HCT116 (cell line): ENCODE measurements around the gene AK3. TPM values are rescaled to one million over a fixed set of nuclear protein-coding genes. Genes with fewer than 3 reads are reported as not detected.

ENCODE experiments used
- ATAC-seq: fragments of 200-7000 bp; cut with Tn5 transposase; 2 replicates; pipeline ENCODE4 v1.9.1; 2020; ENCODE audit warnings: mild to moderate bottlenecking, moderate library complexity
- BruUV-seq: library from RNA; stranded (reverse); fragments of 400-500 nt; replicated peaks from 2 replicates; lab custom pipeline; 2021; lab: Mats Ljungman, UMichigan
- CTCF ChIA-PET: fragments of 300-600 bp; sonication (Branson Sonifier 250); formaldehyde crosslinking; loops from one replicate; lab custom pipeline; 2021; ENCODE audit warnings: antibody characterized with exemption; lab: Charles Lee
- POLR2A ChIA-PET: fragments of 300-600, 350-600 bp; sonication (Branson Sonifier 250); formaldehyde crosslinking; loops from one replicate; lab custom pipeline; 2021; ENCODE audit warnings: antibody characterized with exemption; lab: Charles Lee
- RAD21 ChIA-PET, 2 experiments: fragments of 300-600 bp; sonication (Branson Sonifier 250); formaldehyde crosslinking; loops; one replicate each; lab custom pipeline; 2023; ENCODE audit warnings: low total read pairs in 2 of 2; ENCODE audit not compliant: uncharacterized antibody in 2 of 2, unreplicated experiment in 2 of 2, low non-redundant PET in 1 of 2; lab: Charles Lee
- DNase-seq: peaks from one replicate; pipeline ENCODE4 v3.0.0-alpha.2; 2010; ENCODE audit warnings: low read depth, low spot score
- H2AFZ ChIP-seq: fragments of 200-600 bp; shearing (Covaris generic), sonication (generic); 2 replicates; pipeline ENCODE4 v1.6.1; 2017; ENCODE audit warnings: low read depth, mixed run types, mixed read lengths, antibody characterized with exemption, low read length; ENCODE audit not compliant: poor library complexity, severe bottlenecking
- H3K27ac ChIP-seq: 2 replicates; pipeline ENCODE4 v1.5.1; 2012; ENCODE audit warnings: low read depth, low read length
- H3K27me3 ChIP-seq: fragments of 200-600 bp; sonication (generic); 2 replicates; pipeline ENCODE4 v1.6.1; 2016; ENCODE audit warnings: mixed run types, low read length, mixed read lengths; ENCODE audit not compliant: insufficient read depth
- H3K36me3 ChIP-seq, 2 experiments: fragments of 200-500 bp in 1 of 2; fragments of 200-600 bp in 1 of 2; sonication (Bioruptor generic) in 1 of 2; sonication (generic) in 1 of 2; 2 replicates each; pipeline versions ENCODE4 v1.5.1 to v1.6.1; 2014 to 2016; ENCODE audit warnings: low read length in 2 of 2, inconsistent platforms in 1 of 2, mixed read lengths in 1 of 2, mixed run types in 1 of 2; ENCODE audit not compliant: insufficient read depth in 2 of 2, control insufficient read depth in 1 of 2
- H3K4me1 ChIP-seq, 2 experiments: fragments of 200-600 bp in 1 of 2; sonication (generic) in 1 of 2; 2 replicates each; pipeline versions ENCODE4 v1.5.1 to v1.6.1; 2012 to 2017; ENCODE audit warnings: low read length in 2 of 2, inconsistent platforms in 1 of 2, mild to moderate bottlenecking in 1 of 2, mixed read lengths in 1 of 2, mixed run types in 1 of 2, moderate library complexity in 1 of 2; ENCODE audit not compliant: insufficient read depth in 2 of 2, control insufficient read depth in 1 of 2
- H3K4me2 ChIP-seq: fragments of 200-600 bp; sonication (generic); 2 replicates; pipeline ENCODE4 v1.6.1; 2017; ENCODE audit warnings: mixed run types, low read length, mixed read lengths
- H3K4me3 ChIP-seq, 2 experiments: fragments of 200-600 bp in 1 of 2; sonication (generic) in 1 of 2; replicated peaks in 1 of 2; 2 replicates each; pipeline ENCODE4 v1.5.1; 2011 to 2016; ENCODE audit warnings: low read length in 2 of 2, control low read depth in 1 of 2, low read depth in 1 of 2, mild to moderate bottlenecking in 1 of 2, mixed read lengths in 1 of 2, mixed run types in 1 of 2
- H3K79me2 ChIP-seq: fragments of 200-600 bp; sonication (generic); 2 replicates; pipeline ENCODE4 v1.6.1; 2017; ENCODE audit warnings: mild to moderate bottlenecking, mixed run types, low read length, moderate library complexity, mixed read lengths; ENCODE audit not compliant: insufficient read depth
- H3K9ac ChIP-seq: fragments of 200-600 bp; sonication (generic); 2 replicates; pipeline ENCODE4 v1.6.1; 2016; ENCODE audit warnings: low read length, mixed read lengths
- H3K9me2 ChIP-seq: fragments of 200-600 bp; sonication (generic), shearing (Covaris generic); 2 replicates; pipeline ENCODE4 v1.6.1; 2017; ENCODE audit warnings: mixed run types, mild to moderate bottlenecking, moderate library complexity; ENCODE audit not compliant: insufficient read depth
- H3K9me3 ChIP-seq, 2 experiments: fragments of 200-500 bp in 1 of 2; fragments of 200-600 bp in 1 of 2; sonication (Bioruptor generic) in 1 of 2; sonication (generic) in 1 of 2; 2 replicates each; pipeline ENCODE4 v1.6.1; 2014 to 2017; ENCODE audit warnings: low read length in 2 of 2, mixed read lengths in 2 of 2, inconsistent platforms in 1 of 2, low read depth in 1 of 2, mild to moderate bottlenecking in 1 of 2, mixed run types in 1 of 2, moderate library complexity in 1 of 2; ENCODE audit not compliant: control insufficient read depth in 1 of 2, insufficient read depth in 1 of 2
- H4K20me1 ChIP-seq: fragments of 200-600 bp; sonication (generic), shearing (Covaris generic); 2 replicates; pipeline ENCODE4 v1.6.1; 2017; ENCODE audit warnings: mixed run types, mild to moderate bottlenecking, moderate library complexity; ENCODE audit not compliant: insufficient read depth
- CEBPB ChIP-seq: IDR thresholded peaks from 2 replicates; pipeline ENCODE4 v1.6.1; 2012; ENCODE audit warnings: low read depth
- EZH2phosphoT487 ChIP-seq: fragments of 200-600 bp; IDR thresholded peaks from 2 replicates; pipeline ENCODE4 v1.6.1; 2018; ENCODE audit warnings: antibody characterized with exemption, borderline replicate concordance
- POLR2AphosphoS5 ChIP-seq: IDR thresholded peaks from 2 replicates; pipeline ENCODE4 v1.6.1; 2011; ENCODE audit warnings: mild to moderate bottlenecking, low read depth, low read length, moderate library complexity
- RAD21 ChIP-seq: IDR thresholded peaks from 2 replicates; pipeline ENCODE4 v1.6.1; 2012; ENCODE audit warnings: low read depth, mild to moderate bottlenecking
- SP1 ChIP-seq: IDR thresholded peaks from 2 replicates; pipeline ENCODE4 v1.6.1; 2012; ENCODE audit warnings: low read depth
- SRF ChIP-seq: IDR thresholded peaks from 2 replicates; pipeline ENCODE4 v1.6.1; 2012; ENCODE audit warnings: low read depth
- intact Hi-C: fragments of 100-400 bp; cut with micrococcal nuclease; formaldehyde crosslinking; loops from 2 replicates; pipeline ENCODE4 v1.10.0; 2022
- total RNA-seq: library from RNA; stranded (reverse); gene quantifications from one replicate; pipeline ENCODE4 v1.2.1, GENCODE V29; 2021; ENCODE audit not compliant: unreplicated experiment
- TF ChIP-seq, protein P1 (sequence below): IDR thresholded peaks from 2 replicates; pipeline ENCODE4 v1.6.1; 2012; ENCODE audit warnings: low read depth
- TF ChIP-seq, protein P2 (sequence below), 3 experiments: fragments of 200-600 bp in 1 of 3; sonication (generic) in 1 of 3; IDR thresholded peaks in 2 of 3; conservative IDR thresholded peaks in 1 of 3; 2 replicates each; pipeline ENCODE4 v1.5.1; 2012 to 2017; ENCODE audit warnings: low read depth in 2 of 3, low read length in 2 of 3, antibody characterized with exemption in 1 of 3, borderline replicate concordance in 1 of 3, control low read depth in 1 of 3, mild to moderate bottlenecking in 1 of 3, mixed read lengths in 1 of 3, mixed run types in 1 of 3, moderate library complexity in 1 of 3; ENCODE audit not compliant: insufficient read depth in 1 of 3
- TF ChIP-seq, protein P3 (sequence below): IDR thresholded peaks from 2 replicates; pipeline ENCODE4 v1.6.1; 2012
- TF ChIP-seq, protein P4 (sequence below): IDR thresholded peaks from 2 replicates; pipeline ENCODE4 v1.6.1; 2012

The AK3 gene
- total RNA-seq, 1 experiment from 2014 or later, result 43.0 TPM

DNA sequence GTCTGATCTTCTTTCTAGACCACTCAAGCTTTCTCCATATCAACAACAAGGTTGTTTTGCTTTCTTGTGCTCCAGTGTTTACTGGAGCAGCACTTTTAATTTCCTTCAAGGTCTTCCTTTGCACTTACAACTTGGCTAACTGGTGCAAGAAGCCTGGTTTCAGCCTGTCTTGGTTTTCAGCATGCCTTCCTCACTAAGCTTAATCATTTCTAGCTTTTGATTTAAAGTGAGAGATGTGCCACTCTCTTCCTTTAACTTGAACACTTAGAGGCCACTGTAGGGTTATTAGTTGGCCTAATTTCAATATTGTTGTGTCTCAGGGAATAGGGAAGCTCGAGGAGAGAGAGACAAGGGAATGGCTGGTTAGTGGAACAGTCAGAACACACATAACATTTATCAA is 13.4 kb downstream of the AK3 start:
- H3K27ac ChIP-seq, result no peak overlapping the region
- no peaks in the 10 kb centered on the region for H3K36me3 ChIP-seq
- H3K4me1 ChIP-seq, result no peaks in the 10 kb centered on the region
- no peaks in the 10 kb centered on the region for H3K9me2 ChIP-seq
- H2AFZ ChIP-seq, result no peak overlapping the region
- H4K20me1 ChIP-seq, result 0 out of 2 replicates have a peak, but pooled peaks cover 5% of the 10 kb centered on the region
- no peak for TF ChIP-seq SRF
- TF ChIP-seq SP1, result no peak
- TF ChIP-seq RAD21, result no peak
- TF ChIP-seq, protein P1, sequence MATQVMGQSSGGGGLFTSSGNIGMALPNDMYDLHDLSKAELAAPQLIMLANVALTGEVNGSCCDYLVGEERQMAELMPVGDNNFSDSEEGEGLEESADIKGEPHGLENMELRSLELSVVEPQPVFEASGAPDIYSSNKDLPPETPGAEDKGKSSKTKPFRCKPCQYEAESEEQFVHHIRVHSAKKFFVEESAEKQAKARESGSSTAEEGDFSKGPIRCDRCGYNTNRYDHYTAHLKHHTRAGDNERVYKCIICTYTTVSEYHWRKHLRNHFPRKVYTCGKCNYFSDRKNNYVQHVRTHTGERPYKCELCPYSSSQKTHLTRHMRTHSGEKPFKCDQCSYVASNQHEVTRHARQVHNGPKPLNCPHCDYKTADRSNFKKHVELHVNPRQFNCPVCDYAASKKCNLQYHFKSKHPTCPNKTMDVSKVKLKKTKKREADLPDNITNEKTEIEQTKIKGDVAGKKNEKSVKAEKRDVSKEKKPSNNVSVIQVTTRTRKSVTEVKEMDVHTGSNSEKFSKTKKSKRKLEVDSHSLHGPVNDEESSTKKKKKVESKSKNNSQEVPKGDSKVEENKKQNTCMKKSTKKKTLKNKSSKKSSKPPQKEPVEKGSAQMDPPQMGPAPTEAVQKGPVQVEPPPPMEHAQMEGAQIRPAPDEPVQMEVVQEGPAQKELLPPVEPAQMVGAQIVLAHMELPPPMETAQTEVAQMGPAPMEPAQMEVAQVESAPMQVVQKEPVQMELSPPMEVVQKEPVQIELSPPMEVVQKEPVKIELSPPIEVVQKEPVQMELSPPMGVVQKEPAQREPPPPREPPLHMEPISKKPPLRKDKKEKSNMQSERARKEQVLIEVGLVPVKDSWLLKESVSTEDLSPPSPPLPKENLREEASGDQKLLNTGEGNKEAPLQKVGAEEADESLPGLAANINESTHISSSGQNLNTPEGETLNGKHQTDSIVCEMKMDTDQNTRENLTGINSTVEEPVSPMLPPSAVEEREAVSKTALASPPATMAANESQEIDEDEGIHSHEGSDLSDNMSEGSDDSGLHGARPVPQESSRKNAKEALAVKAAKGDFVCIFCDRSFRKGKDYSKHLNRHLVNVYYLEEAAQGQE, result no peak
- no peak for TF ChIP-seq POLR2AphosphoS5
- TF ChIP-seq CEBPB, result no peak
- TF ChIP-seq, protein P2, sequence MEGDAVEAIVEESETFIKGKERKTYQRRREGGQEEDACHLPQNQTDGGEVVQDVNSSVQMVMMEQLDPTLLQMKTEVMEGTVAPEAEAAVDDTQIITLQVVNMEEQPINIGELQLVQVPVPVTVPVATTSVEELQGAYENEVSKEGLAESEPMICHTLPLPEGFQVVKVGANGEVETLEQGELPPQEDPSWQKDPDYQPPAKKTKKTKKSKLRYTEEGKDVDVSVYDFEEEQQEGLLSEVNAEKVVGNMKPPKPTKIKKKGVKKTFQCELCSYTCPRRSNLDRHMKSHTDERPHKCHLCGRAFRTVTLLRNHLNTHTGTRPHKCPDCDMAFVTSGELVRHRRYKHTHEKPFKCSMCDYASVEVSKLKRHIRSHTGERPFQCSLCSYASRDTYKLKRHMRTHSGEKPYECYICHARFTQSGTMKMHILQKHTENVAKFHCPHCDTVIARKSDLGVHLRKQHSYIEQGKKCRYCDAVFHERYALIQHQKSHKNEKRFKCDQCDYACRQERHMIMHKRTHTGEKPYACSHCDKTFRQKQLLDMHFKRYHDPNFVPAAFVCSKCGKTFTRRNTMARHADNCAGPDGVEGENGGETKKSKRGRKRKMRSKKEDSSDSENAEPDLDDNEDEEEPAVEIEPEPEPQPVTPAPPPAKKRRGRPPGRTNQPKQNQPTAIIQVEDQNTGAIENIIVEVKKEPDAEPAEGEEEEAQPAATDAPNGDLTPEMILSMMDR (IDR thresholded peaks at IDR 0.05 in 2 of 3, conservative IDR thresholded peaks at IDR 0.05 in 1 of 3; ENCODE audit: borderline replicate concordance in 1 of 3, insufficient read depth in 1 of 3, low read depth in 2 of 3, low read length in 2 of 3), result no peak
- TF ChIP-seq, protein P3, sequence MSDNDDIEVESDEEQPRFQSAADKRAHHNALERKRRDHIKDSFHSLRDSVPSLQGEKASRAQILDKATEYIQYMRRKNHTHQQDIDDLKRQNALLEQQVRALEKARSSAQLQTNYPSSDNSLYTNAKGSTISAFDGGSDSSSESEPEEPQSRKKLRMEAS, result no peak
- TF ChIP-seq EZH2phosphoT487, result no peak
- TF ChIP-seq, protein P4, sequence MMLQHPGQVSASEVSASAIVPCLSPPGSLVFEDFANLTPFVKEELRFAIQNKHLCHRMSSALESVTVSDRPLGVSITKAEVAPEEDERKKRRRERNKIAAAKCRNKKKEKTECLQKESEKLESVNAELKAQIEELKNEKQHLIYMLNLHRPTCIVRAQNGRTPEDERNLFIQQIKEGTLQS, result no peak
- BruUV-seq, result no TSS peak
- no peak for ATAC-seq
- H3K9me3 ChIP-seq, result no peaks in the 10 kb centered on the region
- no peak overlapping the region for H3K4me2 ChIP-seq
- peaks cover 41% of the 10 kb centered on the region for H3K79me2 ChIP-seq
- intact Hi-C loops, result no loop called here
- H3K9ac ChIP-seq, result no peak overlapping the region
- H3K4me3 ChIP-seq, result no peak overlapping the region
- CTCF ChIA-PET, result no interaction called here
- H3K27me3 ChIP-seq, result no peaks in the 10 kb centered on the region
- DNase-seq, result no peak
- RAD21 ChIA-PET, result no interaction called here
- POLR2A ChIA-PET, result no interaction called here
